Activated CD4-positive, alpha-beta T cell treated with anti-CD3 and anti-CD28 coated beads, Interleukin-2, amount 50 U/mL, for 24 hours (primary cell): ENCODE results near the gene SATB1.
A peak's percentile ranks its signal among the peaks of the same experiment; 100 is the strongest.

Experiments
- DNase-seq, 2 donors: peaks; one replicate each; pipeline ENCODE4 v3.0.0-alpha.2; 2020; ENCODE audit warnings: low read depth in 1 of 2, low spot score in 1 of 2

Gene SATB1

DNA sequence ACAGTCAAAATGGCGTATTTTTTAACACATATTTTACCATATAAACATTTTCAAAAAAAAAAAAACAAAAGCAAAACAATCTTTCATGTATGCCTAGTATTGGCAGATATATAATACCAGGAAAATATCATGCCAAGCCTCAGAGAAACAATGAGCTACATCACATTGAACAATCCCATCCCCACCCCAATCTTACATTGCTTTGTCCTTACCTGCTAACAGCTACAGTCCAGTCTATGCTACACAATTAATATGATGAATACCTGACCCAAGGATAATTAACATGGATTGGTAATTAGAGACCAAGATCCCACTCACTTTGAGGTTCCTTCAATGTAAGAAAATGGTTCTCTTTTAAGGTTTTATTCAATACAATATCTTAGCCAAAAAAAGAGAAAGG lies 7.6 kb upstream of the SATB1 start:
- DNase-seq, result no peak

DNA sequence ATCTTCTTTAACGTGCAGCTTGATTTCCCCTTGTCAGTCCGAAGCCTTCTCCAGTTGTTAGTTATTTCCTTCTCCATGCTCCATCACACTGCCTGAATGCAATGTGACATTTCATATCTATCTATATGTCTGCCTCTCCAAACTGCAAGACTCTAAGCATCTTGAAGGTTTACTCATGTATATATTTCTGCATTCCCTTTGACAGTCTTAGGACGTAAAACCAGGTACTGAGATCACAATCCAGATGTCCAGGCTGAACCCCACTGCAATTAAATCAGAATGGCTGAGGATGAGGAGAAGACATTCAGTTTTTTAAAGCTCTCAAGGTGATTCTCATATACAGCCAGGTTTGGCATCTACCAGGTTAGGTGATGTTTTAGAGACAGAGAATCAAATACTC lies 6.1 kb upstream of the SATB1 start:
- DNase-seq, result no peak

GRCh38 chr3:18428991-18429745 lies 4.0 kb upstream of the SATB1 start:
- no peak for DNase-seq

- DNase-seq, result no peak
Measured at GRCh38 chr3:18428036-18428435, 2.9 kb upstream of the SATB1 start.

DNA sequence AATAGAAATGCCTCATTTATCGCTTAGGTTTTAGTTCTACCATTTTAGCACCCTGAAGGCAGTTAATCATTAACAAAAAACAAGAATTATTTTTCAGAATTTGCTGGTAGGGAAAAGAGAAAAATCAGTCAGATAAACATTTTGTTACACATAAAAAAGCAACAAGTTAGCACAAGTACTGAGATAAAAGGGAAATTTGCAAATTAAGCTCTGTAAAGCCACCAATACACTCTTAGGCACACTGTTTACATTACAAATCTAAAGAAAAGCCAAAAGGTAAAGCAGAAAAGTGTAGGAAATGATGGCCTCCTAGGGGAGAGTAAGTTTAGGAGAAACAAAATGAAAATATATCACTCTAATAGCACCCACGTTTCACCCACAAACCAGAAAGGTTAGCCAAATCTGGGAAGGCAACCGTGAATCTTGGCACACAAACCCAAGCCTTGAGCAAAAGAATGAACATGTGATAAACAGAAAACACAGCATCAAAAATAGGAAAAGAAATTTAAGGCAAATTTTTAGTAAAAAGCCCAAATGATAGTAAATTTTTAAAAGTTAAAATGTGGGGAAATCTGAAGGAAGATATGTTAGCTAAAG lies 1.6 kb upstream of the SATB1 start:
- DNase-seq, result no peak

- peak; percentile 16 to 48 for DNase-seq
Measured at GRCh38 chr3:18425641-18426257, 610 bp upstream of the SATB1 start.

DNA sequence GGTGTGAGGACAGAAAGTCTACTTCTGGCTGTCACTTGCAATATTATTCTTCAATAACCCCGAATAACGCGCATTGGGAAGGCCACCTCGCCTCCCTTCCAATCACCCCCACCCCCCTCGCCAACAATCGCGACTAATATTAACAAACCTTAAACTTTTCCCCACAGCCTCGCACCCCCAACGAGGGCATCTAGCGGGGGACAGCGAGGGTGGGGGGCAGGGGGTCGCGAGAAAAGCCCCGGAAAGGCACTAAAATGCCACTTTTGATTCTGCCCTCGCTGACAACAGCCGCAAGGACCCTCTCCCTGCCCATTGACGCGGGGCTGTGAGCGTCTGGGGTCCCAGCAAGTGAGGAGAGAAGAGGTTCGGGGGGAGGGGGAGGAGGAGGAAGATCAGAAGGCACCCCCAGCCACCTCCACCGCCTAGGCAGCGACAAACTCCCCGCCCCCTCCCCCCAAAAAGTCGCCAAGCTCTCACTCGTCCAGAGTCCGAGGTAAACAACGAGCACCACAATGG lies 868 bp downstream of the SATB1 start:
- DNase-seq, result no peak

GRCh38 chr3:18423401-18424212 lies 1.5 kb downstream of the SATB1 start:
- peak in 1 of 2 donors; percentile 35 for DNase-seq

DNA sequence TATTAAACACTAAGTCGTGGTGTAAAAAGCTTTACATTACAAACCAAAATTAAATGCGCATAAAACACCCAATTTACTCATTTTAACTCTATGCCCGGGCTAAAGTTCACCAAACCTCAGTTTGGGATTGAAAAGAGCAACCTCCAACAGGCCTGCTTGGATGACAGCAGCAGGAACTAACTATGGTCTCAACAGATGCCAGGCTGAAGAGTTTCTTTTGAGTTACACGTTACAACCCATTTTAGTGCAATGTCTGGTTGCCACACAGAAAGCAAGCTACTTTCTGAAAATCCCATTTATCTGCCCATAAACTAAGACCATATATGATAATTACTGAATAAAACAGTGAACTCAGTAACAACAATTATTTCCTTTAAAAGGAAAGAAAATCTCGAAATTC lies 2.2 kb downstream of the SATB1 start:
- no peak for DNase-seq

- no peak for DNase-seq
Measured at GRCh38 chr3:18420555-18420954, 4.6 kb downstream of the SATB1 start.

- no peak for DNase-seq
Measured at GRCh38 chr3:18419232-18419631, 5.9 kb downstream of the SATB1 start.

DNA sequence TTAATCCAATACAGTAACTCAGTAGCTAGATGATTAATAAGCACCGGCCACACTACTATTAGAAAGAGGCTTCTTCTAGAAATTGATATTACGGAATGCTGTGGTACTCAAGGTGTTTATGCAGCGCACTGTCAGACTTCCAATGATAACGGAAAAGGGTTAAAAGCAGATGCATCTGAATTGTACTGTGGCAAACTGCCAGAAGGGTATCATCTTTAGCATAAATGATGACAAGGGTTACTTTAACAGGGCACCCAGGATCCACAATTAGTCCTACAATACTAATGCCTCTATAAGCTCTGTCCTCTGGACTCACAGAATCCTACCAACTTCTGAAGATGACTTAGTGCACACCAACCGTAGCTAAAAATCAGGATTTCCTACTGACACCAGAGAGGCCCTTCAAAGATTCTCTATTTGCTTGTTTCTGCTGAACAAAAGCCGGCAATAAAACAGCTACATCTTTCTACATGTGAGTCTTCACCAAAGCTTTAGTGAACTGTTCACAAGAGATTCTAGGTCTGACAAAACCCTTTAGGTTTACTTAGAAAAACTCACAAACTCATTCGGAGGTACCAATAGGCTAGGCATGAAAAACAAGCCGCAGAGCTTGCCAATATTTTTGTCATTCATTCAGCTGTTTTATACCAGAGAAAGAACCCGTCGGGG lies 7.1 kb downstream of the SATB1 start:
- DNase-seq, result no peak

DNA sequence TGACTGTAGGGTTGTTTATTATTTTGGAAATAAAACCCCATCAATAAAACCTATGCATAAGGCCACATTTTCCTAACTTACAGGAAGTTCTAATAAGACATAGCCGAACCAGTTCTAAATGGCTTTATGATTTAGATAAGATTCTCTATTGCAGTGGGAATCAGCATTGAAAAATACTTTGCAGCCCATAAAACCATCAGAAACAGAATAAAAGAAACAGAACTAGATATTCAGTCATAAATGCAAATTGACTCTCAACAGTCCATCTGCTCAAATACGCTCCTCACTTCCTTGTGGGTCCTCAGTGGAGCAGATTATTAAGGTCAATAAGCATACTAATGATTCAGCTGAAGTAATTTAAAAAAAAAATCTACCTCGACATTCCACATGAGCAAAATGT lies 8.8 kb downstream of the SATB1 start:
- no peak for DNase-seq

DNA sequence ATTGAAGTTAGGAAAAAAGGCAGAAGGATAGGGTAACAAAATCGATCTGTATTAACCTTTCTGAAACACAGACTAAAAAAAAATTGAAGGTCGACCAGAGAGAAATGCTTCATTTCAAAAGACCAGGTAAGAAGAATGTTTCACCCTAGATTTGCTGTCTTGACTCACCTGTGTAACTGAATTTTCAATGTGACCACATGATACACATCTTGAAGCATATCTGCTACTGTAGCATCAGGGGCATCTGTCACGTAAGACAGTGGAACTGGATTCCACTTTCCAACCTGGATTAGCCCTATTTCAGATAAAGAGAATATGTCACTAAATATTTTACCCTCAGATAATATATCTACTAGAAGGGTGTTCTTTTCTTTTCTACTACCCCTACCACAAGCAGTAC lies 9.3 kb downstream of the SATB1 start:
- DNase-seq, result no peak

- DNase-seq, result no peak
Measured at GRCh38 chr3:18415167-18415566, 10.0 kb downstream of the SATB1 start.

- no peak for DNase-seq
Measured at GRCh38 chr3:18412684-18413083, 12.5 kb downstream of the SATB1 start.

DNA sequence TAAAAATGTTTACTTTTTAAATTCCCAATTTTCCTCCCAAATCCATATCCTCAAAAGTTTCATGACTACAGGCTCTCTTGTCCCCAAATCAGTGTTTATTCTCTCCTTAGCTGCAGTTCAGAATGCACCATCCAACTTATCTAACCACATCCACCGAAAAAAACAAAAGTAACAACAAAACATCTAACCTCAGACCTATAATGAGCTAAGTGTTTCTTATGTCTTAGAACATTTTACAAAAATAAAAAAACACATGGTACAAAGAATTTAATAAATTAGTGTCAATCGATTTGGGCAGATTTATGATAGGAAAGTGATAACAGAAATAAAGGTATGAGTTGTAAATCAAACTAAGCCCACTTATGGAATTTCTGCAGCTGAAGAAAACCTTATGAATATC lies 13.6 kb downstream of the SATB1 start:
- DNase-seq, result no peak

GRCh38 chr3:18410205-18410604 lies 14.9 kb downstream of the SATB1 start:
- DNase-seq, result no peak

DNA sequence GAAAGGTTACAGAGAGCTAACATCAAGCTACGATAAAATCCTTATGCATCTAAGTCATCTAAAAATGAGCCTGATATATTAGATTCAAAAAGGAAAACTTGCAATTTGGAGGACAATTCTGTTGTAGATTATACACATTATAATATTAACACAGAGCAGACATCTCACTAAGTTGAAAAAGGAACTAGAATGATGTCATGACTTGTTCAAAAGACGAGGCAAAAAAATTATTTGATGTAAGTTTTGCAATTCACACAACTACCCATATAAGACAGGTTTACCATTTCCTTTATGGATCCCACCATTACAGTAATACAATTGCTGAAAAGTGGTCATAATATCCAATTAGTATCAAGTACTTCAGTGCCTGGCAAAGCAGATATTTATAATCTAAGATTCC lies 15.9 kb downstream of the SATB1 start:
- DNase-seq, result no peak

DNA sequence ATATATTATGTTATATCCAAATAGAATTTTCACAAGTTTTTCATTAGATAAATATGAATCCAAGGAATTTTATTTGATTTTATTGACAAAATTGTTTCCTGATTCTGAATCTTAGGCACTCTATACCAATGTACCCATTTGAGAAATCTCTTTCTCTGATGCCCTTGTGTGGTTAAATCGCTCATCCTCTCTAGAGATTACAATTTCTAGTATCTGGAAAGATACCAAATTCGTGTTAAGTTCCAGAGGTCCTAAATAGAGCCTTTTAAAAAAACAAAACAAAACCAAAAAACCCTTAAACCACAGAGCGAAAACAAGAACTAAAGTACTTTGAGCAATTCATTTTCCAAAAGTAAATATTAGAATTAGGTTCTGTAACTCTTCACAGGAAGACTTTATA lies 20.0 kb downstream of the SATB1 start:
- DNase-seq, result no peak

DNA sequence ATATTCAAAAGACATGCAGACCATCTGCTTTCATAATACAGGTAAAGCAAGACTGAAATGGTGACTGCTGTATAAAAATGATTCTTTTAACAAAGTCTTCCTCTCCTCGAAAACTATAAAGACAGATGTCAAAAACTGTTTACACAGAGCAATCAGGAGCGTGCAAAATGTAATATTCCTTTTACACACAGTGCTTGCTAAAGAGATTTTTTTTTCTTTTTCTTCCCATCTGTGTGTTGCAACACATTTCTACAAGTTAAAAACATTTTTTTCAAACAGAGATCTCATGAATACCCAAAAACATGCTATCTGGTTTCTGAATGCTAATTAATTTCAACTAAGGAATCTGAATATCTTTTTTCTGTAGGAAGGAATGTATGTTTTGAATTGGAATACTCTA lies 22.1 kb downstream of the SATB1 start:
- no peak for DNase-seq
